ENCODE results near the gene CCDC187.
A peak's percentile ranks its signal among the peaks of the same experiment; 100 is the strongest.

Gene CCDC187

DNA sequence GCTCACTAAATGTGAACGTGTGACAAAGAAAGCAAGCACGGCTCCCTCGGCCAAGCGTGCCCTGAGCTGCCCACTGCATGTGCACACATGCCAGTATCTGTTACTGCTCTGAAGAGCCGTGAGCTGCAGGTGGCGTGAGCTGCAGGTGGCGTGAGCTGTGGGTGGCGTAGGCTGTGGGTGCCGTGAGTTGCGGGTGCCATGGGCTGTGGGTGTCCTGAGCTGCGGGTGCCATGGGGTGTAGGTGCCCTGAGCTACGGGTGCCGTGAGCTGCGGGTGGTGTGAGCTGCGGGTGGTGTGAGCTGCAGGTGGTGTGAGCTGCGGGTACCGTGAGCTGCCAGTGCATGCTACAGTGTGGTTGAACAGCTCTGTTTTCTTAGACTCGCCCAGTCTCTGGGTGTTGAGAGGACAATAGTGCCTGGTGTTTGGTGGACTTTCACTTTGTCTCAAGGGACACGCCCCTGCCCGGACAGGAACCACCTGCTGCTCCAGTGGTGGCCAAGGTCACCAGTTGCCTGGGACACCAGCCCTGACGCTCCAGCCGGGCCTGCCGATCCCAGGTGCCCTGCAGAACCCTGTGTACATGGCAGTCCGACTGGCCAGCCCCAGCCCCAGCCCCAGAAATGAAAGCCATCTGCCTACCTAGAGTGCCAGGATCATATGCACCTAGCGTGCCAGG, 6.7 kb downstream of the CCDC187 start:
- DNase-seq = no peak

DNA sequence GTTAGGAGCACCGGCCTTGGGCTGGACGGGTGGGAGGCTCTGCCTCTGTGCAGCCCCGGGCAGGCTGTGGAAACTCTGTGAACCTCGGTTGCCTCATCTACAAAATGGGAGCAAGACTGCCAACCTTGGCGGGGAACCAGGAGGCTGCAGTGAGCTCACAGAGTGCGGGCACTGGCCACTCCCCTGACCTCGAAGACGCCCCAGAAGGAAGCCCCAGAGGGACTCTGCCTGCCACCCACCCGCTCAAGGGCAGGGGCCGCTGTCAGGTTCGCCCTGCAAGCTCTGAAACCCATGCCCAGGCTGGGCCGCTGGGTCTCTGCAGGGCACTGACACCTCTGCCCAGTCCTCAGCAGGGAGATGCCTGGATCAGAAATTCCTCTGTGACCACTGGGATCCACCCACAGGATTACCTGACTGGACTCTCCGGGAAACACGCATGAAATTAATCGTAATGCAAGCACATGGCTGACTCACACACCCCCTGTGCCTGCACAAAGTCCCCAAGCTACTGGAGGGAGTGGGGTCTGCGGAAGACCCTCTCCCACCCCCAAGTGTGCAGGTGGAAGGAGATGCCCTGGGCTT, 7.4 kb downstream of the CCDC187 start:
- DNase-seq = no peak

DNA sequence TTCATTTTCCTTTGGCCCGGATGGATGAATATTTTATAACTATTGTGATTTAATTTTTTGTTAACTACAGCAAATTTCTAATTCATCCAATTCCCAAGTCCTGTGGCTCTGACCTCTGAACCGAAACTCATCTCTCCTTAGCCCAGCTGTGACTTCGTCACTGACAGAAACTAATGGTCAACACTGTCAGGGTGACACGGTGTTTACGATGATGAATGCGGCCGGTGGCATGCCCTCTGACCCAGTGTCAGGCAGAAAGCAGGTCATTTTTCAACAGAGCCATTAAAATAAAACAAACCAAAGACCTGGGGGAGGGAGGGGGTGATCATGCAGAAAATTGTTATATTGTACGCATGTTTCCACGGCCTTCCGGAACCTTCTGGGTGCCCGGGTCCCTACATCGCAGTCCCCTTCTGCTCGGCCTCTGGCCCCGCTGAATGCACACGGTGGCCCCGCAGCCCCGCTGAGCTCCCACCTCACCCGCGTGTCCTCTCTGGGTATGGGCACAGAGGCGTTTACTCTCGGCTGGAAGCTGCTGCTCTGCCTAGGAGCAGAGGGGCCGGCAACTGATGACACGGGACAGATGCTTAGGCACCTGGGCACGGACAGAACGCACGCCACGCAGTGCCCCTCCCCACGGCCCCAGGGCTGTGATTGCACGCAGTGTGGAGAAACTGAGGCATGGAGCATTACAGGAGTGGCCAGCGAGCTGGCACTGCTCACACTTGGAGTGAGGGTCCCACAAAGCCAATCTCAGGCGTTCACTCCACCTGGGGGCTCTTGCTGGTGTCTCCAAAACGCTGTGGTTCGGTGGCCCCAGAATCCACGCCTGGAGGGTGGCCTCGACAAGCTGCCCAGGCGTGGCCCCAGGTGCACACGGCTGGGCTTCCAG, 8.1 kb downstream of the CCDC187 start:
- no peak for DNase-seq

DNA sequence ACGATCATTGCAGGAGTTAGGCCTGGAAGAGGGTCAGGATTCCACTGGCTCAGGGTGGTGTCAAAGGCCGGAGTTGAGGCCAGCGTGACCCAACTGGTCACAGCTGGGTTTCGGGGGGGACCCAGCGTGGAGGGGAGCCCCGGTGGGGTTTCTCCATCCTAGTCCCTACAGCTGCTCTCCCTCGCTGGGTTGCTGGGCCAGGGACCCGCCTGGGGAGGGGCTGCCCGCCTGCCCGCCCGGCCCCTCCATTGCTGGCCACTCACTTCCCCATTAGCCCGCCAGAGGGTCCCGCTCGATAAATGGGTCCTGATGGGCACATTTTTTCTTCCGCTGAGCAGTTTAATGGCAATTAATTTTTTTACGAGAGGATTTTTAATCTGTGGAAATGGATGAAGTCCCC, 8.8 kb downstream of the CCDC187 start:
- DNase-seq = no peak

DNA sequence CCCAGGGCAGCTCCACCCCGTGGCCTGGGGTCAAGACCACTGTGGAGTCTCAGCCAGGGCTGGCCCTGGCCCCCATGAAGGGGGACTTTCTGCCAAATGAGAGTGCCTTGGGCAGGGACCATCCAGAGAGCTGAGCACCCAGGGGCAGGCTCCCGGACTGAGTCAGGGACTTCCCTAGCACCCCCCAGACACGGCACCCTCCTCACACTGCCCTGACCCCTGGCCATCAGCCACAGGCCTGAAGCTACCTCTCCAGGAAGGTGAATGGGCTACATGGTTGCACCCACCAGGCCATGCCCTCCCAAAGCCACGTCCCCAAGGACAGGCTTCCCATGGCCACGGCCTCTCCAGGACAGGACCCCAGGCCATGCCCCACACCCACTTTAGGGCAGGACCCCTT, 9.5 kb downstream of the CCDC187 start:
- DNase-seq = no peak

DNA sequence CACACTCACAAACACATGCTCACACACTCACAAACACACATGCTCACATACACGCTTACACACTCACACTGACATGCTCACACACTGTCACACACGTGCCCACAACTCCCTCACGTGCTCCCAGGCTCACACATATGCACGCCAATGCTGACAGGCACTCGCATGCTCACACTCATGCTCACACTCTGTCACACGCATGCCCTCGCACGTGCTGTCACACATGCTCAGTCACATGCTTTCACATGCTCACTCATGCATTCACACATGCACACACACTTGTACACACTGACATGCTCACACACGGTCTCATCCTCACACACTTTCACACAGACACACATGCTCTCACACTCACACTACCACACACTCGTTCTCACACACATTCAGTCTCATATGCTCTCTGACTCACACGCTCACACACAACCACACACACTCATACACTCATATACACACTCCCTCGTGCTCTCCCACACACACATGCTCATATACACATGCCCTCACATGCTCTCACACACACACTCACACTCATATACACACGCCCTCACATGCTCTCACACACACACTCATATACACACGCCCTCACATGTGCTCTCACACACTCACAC, 10.3 kb downstream of the CCDC187 start:
- no peak for DNase-seq

DNA sequence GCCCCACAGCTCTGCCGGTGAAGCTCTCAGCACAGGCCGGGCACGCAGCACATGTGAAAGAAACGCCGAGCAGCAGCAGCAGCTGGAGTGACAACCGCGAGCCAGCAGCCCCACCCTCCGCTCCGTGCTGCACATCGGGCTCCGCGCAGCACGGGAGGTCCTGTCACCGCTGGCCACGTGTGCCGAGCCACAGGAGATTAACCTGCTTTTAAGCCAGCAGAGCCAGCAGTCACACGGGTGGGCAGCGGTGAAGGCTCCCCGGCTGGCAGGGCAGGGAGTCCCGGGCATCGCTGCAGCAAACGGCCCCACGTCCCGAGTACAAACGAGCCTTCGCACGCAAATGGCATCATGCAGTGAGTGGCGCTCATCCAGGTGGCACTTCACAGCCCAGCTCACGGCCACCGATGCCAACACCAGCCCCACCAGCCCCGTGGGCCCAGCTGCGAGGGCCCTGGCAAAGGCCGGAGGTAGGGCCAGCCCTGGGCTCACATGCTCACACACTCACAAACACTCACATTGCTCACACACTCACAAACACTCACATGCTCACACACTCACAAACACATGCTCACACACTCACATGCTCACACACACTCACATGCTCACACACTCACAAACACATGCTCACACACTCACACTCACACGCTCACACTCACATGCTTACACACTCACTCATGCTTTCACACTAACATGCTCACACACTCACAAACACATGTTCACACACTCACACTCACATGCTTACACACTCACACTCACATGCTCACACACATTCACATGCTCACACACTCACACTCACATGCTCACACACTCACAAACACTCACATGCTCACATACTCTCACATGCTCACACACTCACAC, 11.1 kb downstream of the CCDC187 start:
- peak; percentile 0 for DNase-seq

DNA sequence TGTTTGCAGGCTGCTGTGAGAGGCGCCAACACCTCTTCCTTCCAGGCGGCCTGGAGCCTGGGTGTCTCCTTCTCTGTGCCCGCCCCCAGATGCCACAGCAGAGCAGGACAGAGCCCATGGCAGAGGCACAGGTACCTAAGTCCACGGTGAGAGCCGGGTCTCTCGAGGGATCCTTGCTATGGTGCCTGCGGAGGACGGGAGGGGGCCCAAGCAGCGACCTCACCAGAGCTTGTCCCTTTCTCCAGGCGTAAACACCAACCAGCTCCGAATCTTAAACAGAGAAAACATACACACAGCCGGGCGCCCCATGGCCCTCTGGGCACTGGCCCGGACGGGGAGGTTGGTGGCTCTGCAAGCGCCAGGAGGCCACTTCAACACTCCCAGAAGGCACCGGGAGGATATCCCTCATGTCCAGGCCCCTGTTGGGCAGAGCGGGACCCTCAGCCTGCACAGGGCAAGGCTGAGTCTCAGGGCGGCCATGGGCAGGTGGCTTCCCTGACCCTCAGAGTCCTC, 11.8 kb downstream of the CCDC187 start:
- DNase-seq = no peak

DNA sequence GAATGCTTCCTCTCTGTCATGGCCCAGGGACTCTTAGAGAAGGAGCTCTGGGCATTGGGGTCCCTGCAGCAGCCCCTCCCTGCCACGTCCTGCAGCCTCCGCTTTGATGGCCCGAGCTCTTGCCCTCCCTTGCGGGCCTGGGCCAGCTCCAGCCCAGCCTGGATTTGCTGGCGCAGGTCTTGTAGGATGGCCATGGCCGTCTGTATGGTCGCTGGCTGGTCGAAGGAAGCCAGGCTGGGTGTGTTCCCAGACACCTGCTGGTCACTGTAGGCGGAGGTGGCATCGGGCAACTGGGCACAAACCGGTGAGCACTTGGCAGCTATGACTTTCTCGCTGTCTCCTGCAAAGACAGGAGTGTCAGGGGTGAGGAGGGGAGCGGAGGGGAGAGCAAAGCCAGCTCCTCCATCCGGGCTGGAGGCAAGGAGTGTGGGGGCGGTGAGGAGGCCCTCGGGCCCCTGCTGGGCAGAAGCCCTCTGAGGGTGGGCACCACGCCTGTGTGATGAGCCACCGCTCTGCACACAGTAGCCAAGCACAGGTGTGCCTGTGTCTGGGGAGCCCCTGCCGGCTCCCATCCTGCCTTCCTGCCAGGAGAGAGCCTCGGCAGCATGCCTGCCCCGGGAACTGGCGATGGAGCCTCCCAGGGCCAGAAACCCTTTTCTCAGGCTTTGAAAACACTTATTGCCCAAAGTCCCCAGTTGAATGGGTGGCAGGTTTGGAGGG, 12.4 kb downstream of the CCDC187 start:
- DNase-seq = no peak

DNA sequence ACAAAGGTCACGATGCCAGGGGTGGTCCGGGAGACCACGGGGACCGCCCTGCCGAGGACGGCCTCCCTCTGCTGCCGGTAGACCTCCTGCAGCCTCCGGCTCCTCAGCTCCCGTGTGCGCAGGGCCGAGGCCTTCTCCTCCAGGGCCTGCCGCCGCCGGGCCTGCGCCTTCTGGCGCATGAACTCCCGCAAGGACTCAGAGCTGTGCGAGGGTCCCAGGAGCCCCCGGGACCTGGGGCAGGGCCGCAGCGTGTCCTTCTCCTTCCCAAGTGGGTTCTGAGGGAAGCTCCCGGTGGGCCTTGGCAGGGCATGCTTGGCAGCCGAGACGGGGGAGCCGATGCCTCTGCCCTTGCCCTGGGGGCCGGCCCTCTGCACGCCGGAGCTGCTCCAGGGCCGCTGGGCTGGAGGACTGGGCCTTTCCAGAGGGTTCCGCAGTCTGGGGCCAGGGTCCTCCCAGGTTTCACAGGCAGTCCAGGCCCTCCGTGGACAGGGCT, 13.3 kb downstream of the CCDC187 start:
- DNase-seq = no peak

DNA sequence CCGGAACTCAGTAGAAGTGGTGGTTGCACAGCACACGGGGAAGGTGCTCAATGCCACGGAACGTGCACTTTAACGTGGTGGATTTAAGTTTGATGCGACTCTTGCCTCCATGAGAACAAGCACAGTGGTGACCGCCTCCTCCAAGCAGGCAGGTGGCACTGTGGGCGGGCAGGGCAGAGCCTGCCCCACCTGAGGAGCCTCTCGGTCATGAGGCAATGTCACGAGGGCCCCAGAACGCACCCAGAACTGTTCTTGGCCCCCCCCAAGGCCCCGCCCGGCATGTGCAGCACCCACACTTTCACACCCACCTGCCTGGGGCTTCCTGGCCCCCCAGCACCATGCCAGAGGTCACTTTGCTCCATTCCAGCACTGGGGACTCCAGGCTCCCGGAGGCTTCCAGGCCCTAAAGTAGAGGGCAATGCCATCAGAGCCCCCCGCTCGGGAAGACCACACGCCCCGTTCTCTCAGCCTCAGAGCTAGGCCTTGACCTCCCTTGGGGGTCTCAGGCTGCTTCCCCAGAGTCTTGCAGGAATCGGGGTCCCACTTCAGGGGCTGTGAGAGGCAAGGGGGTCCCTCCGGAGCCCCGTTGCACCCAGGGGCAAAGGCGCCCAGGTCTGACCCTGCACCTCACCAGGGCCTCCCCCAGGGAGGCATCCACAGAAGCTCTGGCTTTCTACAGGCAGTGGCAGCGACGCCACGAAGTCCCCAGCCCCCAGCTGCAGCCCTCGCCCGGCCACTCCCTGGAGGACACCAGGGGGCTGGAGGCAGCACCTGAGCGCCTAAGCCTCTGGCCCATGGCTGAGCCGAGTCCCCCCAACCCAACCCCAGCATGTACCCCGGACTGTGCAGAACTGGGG, 14.0 kb downstream of the CCDC187 start:
- DNase-seq = no peak

DNA sequence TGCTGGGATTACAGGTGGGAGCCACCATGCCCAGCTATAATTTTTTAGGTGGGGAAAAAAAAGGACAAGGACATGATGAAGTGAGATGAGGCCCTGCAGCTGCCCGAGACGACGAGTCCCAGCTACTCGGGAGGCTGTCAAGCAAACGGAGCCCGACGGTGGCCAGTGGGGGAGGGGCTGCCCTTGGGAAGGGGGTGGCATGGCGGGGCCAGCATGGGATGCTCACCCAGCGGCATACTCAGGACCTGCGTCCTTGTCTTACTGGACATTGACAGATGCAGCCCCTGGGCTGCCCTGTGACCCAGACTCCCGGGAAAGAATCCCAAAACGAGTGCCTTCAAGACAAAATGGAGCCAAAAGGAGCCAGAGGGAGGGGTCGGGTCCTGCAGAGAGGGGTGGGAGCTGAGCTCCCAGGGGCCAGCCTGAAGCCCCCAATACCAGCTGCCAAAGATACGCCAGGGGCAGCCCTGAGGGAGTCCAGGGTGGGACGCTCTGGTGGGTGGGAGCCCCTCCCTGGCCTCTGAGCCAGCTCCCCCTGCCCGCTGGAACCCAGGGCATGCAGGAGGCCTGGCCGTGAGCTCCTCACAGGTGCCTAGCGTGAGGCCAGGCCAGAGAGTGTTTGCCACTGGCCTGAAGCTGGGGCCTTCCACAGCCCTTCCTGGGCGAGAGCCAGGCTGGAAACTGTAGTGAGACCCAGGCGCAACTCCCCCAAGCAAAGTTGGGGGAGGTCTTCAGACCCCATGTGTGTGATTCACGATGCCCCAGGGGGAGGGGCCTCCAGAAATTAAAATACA, 15.7 kb downstream of the CCDC187 start:
- DNase-seq = no peak

DNA sequence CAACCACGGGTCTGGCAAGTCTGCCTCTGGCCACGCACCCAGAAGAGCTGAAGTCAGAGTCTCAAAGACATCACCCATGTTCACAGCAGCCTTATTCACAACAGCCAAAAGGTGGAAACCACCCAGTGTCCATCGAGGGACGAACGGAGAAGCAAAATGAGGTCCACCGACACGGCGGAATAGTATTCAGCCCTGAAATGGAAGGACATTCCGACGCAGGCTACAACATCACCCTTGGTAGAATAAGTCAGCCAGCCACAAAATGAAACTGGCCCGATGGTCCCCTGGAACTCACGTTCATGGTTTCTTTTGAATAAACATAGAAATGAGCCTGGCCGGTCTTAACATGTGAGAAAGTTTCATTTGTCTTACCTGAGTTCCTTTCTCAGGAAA, 16.9 kb downstream of the CCDC187 start:
- no peak for DNase-seq

DNA sequence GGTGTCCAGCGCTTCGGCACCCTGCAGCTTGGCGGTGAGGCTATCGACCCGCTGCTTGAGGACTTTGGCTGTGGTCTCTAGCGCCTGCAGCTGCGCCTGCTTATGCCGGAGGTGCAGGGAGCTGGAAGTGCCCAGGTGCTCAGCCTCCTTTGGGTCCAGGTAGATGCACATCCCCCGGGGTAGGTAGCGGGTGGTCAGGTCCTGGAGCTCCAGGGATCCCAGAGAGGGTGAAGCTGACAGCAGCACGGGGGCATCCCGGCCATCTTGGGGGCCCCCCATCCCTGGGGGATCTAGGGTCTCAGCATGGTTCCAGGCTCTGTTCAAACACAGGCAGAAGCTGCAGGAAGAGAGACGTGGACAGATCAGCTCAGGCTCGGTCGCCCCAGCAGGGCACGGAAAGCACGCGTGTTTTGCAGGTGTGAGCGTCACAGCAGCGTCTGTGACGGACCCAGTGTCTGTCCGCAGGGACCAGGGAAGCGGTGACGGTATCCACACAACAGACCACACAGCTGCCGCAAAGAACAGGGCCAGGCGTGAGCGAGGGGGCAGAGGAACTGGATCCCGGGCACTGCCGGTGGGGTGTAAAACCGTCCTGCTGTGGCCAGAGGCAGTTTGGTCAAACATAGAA, 17.4 kb downstream of the CCDC187 start:
- DNase-seq = no peak

DNA sequence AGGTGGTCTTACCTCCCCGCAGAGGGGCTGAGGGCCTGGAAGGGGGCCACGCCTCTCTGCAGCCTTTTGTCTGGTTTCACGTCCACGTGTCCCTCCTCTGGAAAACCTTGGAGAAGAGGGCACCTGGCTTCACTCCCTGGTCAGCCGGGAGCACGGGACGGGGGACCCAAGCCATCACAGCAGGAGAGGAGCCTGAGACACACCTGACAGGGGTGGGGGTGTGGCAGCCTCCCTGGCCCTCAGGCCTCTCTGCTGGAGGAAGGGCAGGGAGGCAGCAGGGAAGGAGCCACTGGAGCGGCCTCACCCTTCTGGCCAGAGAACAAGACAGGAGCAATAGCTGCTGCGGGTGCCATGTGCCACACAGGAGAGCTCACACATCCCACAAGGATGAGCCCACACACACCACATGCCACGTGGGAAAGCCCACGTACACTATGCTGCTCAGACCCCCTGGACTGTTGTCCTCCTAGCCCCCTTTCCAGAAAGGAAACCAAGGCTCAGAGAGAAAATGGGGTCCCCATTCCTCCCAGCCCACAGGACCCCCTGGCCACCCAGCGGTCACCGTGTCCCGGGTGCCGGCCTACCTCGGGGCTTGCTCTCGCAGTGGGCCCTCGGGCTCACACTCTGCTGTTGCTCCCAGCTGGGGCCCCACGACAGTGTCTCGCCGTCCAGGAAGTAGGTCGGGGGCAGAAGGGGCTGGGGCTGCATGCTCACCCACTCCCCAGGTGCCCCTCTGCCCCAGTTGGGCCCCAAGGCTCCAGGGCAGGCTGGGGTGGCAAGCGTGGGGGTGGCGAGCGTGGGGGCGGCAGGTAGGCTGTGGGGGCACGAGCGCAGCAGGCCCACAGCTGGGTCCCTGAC, 18.2 kb downstream of the CCDC187 start:
- DNase-seq = no peak

DNA sequence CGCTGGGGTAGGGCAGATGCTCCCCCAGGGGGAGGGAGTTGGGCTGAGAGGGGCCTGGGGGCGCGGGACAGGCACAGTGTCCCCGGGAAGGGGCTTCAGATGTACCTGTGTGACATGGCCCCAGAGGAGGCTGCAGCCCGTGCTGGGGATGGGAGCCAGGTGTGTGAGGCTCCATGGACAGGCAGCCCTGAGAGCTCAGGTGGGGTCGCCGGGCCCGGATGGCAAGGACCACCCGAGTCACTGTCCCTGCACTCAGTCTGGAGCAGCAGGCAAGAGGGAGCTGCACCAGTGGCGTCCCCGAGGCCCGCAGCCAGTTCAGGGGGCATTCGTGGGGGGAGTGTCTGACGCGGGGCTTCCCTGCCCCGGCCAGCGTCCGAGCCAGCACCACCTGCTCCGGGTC, 18.9 kb downstream of the CCDC187 start:
- no peak for DNase-seq

DNA sequence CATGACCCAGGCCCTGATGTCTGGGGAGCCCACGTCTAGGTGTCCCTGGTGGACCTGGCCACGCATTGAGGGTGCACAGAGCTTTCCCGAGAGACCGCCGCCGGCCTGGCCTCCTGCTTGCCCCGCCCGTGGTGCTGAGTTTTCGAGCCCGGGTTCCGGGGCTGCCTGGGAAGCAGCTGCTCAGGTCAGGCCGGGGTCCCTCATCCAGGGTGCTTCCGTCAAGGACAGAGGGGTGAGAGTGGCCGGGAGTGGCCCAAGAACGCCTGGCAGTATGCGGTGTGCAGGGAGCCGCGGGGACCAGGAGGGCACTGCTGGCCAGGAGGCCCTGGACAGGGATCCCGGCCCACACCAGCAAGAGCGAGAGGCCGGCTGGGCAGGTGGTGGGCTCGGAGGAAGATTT, 19.6 kb downstream of the CCDC187 start:
- DNase-seq = no peak

Data from NCI-H2227 treated with DMSO at 0.1 percent for 48 hours (cell line).